Measurements from ENCODE around the gene COL23A1.

The COL23A1 gene

DNA sequence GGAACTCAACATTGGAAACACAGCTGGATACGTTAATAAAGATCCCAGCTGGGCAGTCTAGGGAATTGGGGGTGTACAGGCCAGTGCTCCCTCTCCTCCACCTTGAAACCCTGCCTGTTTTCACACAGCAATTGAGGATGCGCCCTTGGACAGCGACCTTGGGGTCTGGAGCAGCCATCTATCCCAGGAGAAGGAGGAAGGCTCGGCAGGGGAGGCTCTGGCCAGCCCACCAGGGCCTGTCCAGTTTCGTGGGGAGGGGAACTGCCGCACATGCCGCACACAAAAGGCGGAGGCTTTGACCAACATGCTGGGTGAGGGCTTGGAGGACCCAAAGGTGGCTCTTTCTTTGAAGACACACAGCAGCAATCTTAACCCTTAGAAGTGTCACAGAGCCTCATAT, 1.4 kb downstream of the COL23A1 start:
- DNase-seq (ENCODE audit: low spot score) = no peak

GRCh38 chr5:178587763-178588611, 2.2 kb downstream of the COL23A1 start:
- no peak for DNase-seq (ENCODE audit: low spot score)

- no peak for DNase-seq (ENCODE audit: low spot score)
Measured at GRCh38 chr5:178586396-178586795, 3.8 kb downstream of the COL23A1 start.

DNA sequence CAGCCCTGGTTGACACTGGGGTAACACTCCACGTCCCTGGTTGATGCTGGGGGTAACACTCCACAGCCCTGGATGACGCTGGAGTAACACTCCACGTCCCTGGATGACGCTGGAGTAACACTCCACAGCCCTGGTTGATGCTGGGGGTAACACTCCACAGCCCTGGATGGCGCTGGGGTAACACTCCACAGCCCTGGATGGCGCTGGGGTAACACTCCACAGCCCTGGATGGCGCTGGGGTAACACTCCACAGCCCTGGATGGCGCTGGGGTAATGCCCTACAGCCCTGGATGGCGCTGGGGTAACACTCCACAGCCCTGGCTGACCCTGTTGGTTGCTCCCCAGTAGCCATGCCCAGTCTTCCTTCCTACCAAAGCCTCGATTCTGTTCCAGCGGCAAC, 4.8 kb downstream of the COL23A1 start:
- peak; percentile 40 for DNase-seq (ENCODE audit: low spot score)

DNA sequence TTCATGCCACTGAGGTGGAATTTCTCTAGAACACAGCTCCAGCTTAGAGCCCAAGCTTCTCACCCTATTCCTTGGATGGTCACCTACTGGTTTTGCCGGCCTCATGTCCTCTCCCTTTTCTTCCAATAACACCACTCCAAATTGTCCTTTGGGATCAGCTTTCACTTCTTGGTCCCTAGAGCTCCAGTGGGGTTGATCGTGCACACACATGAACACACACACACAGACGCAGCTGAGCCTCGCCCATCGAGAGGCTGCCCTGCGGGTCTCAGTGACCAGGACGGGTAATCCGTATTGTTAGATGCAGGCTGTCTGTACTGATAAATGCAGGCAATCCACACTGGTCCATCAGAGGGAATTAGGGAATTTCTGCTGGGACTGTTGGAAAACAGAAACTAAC, 6.9 kb downstream of the COL23A1 start:
- DNase-seq (ENCODE audit: low spot score) = no peak

DNA sequence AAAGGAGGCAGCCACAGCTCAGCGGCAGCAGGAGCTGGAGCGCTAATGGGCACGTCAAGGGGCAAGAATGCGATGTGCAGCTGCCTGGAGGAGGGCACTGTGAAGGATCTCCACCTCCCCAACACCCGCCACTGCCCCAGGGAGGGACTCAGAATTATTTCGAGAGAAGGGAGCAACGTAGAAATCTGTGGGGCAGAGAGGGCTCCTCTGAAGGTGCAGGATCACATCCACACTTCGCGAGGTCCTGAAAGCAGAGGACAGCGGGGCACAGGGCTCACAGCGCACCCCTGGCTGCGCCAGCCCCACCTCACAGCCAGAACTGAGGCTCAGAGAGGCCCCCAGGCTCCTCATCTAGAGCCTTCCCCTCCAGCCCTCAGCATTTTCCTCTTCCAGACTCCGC, 7.9 kb downstream of the COL23A1 start:
- DNase-seq (ENCODE audit: low spot score) = no peak

DNA sequence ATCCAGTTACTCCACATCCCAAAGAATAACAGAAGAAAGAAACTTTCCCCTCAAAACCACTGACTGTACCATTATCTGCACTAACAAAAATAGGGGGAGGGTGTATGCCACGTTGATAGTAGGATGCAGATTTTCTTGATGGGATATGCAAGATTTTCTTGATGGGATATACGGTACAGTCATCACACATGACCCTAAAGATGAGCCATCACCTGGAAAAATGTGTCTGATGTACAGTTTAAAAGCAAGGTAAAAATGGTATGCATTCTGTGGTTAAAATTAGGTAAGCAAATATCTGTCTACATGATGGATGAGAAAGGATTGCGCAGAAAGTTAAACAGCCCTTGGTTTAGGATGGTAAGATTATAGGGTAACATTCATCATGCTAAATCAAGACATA, 8.6 kb downstream of the COL23A1 start:
- no peak for DNase-seq (ENCODE audit: low spot score)

DNA sequence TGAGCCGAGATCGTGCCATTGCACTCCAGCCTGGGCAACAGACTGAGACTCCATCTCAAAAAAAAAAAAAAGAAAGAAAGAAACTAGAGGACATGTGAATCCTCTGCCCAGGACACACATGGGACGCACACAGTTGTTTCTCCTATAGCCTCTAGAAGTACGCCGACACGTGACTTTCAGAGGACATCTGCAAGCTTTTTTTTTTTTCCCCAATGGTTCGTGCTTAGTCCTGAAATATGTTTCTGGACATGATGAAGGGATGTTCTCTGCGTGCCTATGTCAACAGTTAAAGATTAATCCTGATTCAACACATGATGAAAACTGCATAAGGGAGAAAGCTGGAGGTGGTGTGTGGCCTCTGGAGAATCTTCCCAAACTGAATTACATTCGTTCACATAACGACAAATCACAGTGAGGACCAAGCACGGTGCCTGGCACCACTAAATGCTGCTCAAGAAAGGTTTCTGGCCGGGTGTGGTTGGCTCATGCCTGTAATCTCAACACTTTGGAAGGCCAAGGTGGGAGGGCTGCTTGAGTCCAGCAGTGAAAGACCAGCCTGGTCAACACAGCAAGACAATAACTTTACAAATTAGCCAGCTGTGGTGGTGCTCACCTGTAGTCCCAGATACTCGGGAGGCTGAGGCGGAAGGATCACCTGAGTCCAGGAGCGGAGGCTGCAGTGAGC, 9.8 kb downstream of the COL23A1 start:
- DNase-seq (ENCODE audit: low spot score) = no peak

DNA sequence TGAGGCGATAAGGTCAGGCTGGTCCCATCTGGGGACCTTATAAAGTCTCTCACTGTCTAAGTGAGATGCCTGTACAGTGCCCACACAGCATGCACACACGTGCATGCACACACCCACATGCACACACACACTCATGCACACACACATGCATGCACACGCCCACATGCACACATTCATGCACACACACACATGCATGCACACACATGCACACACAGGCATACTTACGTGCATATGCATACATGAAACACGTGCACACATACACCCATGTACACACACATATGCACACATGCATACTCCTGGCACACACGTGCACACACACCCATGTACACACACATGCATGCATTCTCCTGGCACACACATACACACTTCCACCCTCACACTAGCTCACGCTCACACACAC, 12.2 kb downstream of the COL23A1 start:
- DNase-seq (ENCODE audit: low spot score) = no peak

GRCh38 chr5:178577376-178577839, 12.8 kb downstream of the COL23A1 start:
- no peak for DNase-seq (ENCODE audit: low spot score)

- no peak for DNase-seq (ENCODE audit: low spot score)
Measured at GRCh38 chr5:178576591-178577351, 13.4 kb downstream of the COL23A1 start.

DNA sequence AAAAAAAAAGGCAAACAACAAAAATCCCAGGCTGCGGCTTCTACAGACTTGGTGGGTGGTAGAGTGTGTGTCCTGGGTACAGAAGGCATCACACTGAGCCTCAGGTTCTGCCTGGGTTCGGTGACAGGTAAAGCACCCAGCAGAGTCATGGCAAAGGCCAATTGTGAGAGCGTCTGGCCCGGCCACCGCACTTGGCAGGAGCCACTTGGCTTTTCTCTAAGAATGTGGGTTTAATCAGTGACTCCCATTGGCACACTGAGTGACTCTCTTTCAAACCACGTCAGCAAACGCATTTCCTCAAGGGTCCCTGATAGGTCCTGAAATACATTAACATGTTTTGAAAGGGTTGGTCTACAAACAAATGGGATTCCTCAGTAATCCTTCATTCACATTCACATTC, 17.0 kb downstream of the COL23A1 start:
- no peak for DNase-seq (ENCODE audit: low spot score)

- DNase-seq (ENCODE audit: low spot score) = no peak
Measured at GRCh38 chr5:178572617-178573016, 17.6 kb downstream of the COL23A1 start.

- DNase-seq (ENCODE audit: low spot score) = no peak
Measured at GRCh38 chr5:178569485-178569884, 20.7 kb downstream of the COL23A1 start.

GRCh38 chr5:178564811-178565550, 25.2 kb downstream of the COL23A1 start:
- DNase-seq (ENCODE audit: low spot score) = no peak

DNA sequence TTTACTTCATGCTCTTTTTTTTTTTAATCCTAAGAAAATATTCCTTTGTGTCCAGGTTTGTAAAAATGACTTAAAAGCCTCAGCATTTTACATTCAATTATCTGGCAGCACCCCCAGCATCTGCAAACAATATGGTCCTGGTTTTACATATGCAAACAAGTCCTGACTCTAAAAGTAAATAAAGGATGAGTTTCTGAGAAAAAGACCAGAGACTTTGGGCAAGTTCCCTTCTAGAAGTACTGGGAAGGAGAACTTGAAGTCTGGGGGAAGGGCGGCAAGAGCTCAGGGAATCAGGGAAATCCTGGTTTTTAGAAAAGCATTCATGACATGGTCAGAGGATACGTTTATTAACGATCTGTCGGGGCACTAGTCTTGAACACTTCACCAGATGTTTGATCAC, 25.8 kb downstream of the COL23A1 start:
- no peak for DNase-seq (ENCODE audit: low spot score)

DNA sequence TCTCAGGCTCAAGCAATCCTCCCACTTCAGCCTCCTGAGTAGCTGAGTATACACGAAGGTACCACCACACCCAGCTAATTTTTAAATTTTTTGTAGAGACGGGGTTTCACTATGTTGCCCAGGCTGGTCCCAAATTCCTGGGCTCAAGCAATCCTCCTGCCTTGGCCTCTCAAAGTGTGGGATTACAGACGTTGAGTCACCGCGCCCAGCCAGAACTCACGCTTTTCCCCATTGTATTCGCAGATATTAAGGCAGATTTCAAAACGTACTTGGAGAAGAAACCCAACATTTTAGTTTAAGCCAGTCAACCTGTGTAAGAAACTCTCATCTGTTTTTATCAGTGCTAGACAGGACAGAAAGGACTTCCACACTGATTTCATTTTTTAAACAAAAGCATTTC, 26.6 kb downstream of the COL23A1 start:
- DNase-seq (ENCODE audit: low spot score) = no peak

GRCh38 chr5:178561746-178562264, 28.4 kb downstream of the COL23A1 start:
- no peak for DNase-seq (ENCODE audit: low spot score)

- no peak for DNase-seq (ENCODE audit: low spot score)
Measured at GRCh38 chr5:178560911-178561310, 29.3 kb downstream of the COL23A1 start.

DNA sequence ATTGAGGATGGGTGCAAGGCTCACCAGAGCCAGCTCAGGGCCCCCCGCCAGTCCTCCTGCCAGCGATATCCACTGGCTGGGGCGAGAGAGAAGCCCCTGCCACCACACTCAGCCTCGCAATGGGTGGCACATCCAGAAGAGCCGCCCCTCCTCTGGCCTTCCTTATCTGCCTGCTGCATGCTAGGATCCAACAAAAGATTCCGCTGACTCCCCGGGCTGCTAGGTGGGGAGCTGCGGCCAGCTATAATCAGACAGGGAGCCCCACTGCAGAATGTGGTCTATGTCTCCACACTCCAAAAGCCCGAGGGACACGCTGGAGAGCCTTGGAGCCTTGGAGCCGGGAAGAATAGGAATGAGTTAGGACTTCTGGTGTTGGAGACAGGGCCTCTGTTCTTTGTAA, 32.8 kb downstream of the COL23A1 start:
- DNase-seq (ENCODE audit: low spot score) = no peak

DNA sequence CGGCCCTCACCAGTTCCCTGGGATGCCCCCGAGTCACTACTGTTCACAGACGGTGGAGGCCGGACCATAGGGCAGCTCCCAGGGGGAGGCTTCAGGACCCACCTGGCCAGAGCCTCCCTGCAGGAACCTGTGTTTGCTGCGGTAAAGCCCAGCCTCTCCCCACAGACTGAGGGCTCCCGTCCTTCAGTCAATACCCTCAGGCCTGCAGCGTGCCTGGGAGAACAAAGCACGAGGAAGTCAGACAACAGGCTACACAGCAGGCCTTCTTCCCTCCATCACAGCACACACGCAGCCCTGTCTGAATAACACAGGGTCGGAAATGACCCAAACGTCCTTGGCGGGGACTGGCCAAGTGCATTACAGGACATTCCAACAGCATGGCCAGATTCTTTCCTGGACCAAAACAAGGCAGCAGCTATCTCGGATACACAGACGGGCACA, 34.4 kb downstream of the COL23A1 start:
- no peak for DNase-seq (ENCODE audit: low spot score)

GRCh38 chr5:178555005-178555404, 35.2 kb downstream of the COL23A1 start:
- no peak for DNase-seq (ENCODE audit: low spot score)

Measured in activated CD4-positive, alpha-beta T cell treated with anti-CD3 and anti-CD28 coated beads, Interleukin-2, Interleukin-4, amounts not matched to agents 100 ng/mL and 50 ng/mL, durations not matched to agents 16 hours and 8 hours (primary cell).